ENCODE results near the gene MAPK8IP1. TPM values are rescaled to one million over a fixed set of nuclear protein-coding genes. Genes with fewer than 3 reads are reported as not detected.
A peak's percentile ranks its signal among the peaks of the same experiment; 100 is the strongest.

MAPK8IP1 gene
- total RNA-seq, 2 donors from 2014 or later: 0.65 to 0.93 TPM

DNA sequence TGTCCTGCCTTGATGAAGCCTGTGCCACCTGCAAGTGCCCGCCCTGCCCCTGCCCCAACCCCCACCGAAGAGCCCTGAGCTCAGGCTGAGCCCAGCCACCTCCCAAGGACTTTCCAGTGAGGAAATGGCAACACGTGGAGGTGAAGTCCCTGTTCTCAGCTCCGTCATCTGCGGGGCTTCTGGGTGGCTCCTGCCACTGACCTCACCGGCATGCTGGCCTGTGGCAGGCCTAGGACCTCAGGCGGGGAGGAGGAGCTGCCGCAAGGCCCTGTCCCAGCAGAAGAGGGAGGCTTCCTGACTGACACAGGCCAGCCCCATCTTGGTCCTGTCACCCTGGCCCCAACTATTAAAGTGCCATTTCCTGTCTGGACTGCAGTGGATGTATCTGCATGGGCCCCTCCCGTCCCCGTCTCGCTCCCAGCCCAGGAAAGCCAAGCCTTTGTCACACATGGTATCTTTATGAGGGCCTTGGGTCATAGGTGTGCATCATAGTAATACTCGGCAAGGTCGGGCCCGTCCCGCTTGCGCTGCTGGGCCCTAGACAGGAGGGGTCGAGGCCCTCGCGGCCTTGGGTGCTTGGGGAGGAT, 20.7 kb downstream of the MAPK8IP1 start:
- Mint-ChIP-seq H3K4me1 (no peaks in the 10 kb centered on the region), H3K27ac (no peak overlapping the region), H3K4me3 (no peak overlapping the region), H3K27me3 (no peaks in the 10 kb centered on the region), H3K36me3 (ENCODE audit: low read depth) (peaks cover 8% of the 10 kb centered on the region), H3K9me3 (no peaks in the 10 kb centered on the region)
- ATAC-seq (replicated peaks): peak; percentile 37

- H3K27ac Mint-ChIP-seq: peak within 1 kb of the TSS; percentile 36
- H3K4me3 Mint-ChIP-seq: no peak within 1 kb of the TSS
- no peaks in the 10 kb centered on the region for H3K27me3 Mint-ChIP-seq
- H3K4me1 Mint-ChIP-seq: no peaks in the 10 kb centered on the region
- H3K36me3 Mint-ChIP-seq (ENCODE audit: low read depth): peaks cover 16% of the 10 kb centered on the region
- no peak for ATAC-seq (replicated peaks)
- no peaks in the 10 kb centered on the region for H3K9me3 Mint-ChIP-seq
These were observed 21.6 kb downstream of the MAPK8IP1 start, which contains the start of gene FREY1 for GRCh38 chr11:45906965-45907611. Gene FREY1 (minus strand): TSS chr11:45907271. CDS start chr11:45907245, 26 bp downstream.

DNA sequence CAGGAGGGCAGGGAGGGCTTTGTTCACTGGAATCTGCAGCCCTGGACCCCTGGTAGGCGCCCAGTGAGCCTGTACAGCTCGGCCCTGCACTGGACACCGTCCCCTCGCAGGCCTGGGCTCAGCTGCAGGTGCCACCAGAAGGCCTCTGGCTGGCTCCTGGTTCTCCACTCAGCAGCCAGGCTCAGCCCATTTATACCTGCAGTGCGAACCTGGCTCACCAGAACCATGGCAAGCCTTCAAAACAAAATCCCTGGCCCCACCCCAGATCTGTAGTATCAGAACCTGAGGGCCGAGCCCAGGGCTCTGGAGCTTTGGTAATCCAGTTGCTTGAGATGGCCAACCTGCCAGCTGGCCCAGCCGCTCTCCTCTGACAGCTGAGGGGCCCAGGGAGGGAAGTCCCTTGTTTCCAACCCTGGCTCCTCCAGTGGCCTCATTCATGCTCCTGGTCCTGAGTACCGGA, 22.5 kb downstream of the MAPK8IP1 start:
- no peaks in the 10 kb centered on the region for H3K4me1 Mint-ChIP-seq
- peaks cover 17% of the 10 kb centered on the region for H3K36me3 Mint-ChIP-seq (ENCODE audit: low read depth)
- no peak for ATAC-seq (replicated peaks)
- no peak overlapping the region for H3K4me3 Mint-ChIP-seq
- no peak overlapping the region for H3K27ac Mint-ChIP-seq
- H3K9me3 Mint-ChIP-seq: no peaks in the 10 kb centered on the region
- no peaks in the 10 kb centered on the region for H3K27me3 Mint-ChIP-seq

DNA sequence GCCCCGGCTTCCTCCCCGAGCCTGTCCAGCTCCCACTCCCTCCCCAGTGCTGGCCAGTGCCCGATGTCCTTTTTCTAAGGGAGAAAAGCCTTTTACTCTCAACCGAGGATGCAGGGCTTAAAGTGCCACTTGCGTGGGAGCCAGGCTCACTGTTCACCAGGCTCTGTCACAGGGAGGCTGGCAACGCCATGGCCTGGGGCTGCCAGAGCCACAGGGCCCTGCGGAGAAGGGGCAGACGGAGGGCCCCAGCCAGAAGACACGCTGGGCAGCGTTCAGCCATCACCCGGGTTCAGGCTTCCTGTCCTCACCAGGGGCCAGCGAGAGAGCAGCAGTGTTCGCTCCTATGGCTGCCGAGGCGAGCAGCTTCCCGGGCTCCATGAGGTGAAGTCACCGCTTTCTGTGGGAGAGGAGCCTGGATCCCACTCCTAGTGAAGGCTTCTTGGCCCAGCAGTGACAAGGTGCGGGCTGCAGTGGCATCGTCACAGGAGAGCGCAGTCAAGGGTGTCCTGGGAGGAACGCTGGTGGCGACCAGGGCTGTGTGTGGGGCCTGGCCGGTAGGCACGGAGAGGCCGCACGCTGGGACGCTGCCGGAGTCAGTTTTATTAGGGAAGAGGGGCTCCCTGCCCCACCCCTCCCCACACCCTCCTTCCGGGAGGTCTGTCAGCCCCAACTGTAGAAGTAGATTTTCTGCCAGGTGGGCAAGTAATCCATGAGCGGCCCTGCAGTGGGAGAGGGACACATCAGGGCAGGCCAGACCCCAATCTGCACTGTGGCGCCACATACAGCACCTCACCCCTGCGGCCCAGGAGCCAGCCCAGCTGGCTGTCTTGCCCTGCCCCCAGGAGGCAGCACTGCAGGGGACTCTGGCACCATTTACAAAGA, 24.4 kb downstream of the MAPK8IP1 start:
- Mint-ChIP-seq H3K4me1 (no peaks in the 10 kb centered on the region), H3K36me3 (ENCODE audit: low read depth) (peaks cover 35% of the 10 kb centered on the region), H3K27ac (no peak overlapping the region), H3K4me3 (no peak overlapping the region), H3K9me3 (no peaks in the 10 kb centered on the region), H3K27me3 (no peaks in the 10 kb centered on the region)
- ATAC-seq (replicated peaks): no peak

GRCh38 chr11:45910623-45911022, 25.2 kb downstream of the MAPK8IP1 start:
- no peaks in the 10 kb centered on the region for H3K4me1 Mint-ChIP-seq
- no peak overlapping the region for H3K4me3 Mint-ChIP-seq
- H3K27ac Mint-ChIP-seq: no peak overlapping the region
- peaks cover 43% of the 10 kb centered on the region for H3K36me3 Mint-ChIP-seq (ENCODE audit: low read depth)
- no peak for ATAC-seq (replicated peaks)
- H3K9me3 Mint-ChIP-seq: no peaks in the 10 kb centered on the region
- H3K27me3 Mint-ChIP-seq: no peaks in the 10 kb centered on the region

DNA sequence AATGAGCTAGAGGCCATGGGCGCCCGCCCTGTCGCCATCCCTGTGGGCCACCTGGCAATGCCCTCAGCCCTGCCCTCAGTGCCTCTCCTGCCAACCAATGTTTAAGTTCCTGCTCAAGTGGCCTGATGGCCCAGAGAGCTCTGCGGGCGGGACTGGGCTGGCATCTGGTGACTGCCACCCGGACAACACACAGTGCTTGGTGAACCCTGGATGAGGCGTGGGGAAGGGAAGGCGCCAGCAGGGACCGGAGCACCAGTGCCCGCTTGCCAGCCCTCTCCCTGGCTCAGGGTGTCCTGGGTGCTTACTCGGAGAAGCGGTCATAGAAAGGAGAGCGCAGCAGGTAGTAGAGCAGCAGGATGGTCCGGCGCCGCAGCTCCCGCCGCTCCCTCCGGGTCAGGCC, 28.1 kb downstream of the MAPK8IP1 start:
- Mint-ChIP-seq H3K36me3 (ENCODE audit: low read depth) (peaks cover 60% of the 10 kb centered on the region), H3K4me3 (no peak overlapping the region), H3K27me3 (no peaks in the 10 kb centered on the region), H3K27ac (no peak overlapping the region), H3K4me1 (peaks cover 8% of the 10 kb centered on the region), H3K9me3 (no peaks in the 10 kb centered on the region)
- ATAC-seq (replicated peaks): no peak

GRCh38 chr11:45913942-45914635, 28.6 kb downstream of the MAPK8IP1 start:
- Mint-ChIP-seq H3K4me1 (peaks cover 10% of the 10 kb centered on the region), H3K27me3 (no peaks in the 10 kb centered on the region), H3K36me3 (ENCODE audit: low read depth) (peaks cover 60% of the 10 kb centered on the region), H3K9me3 (no peaks in the 10 kb centered on the region), H3K27ac (no peak overlapping the region), H3K4me3 (no peak overlapping the region)
- ATAC-seq (replicated peaks): no peak

- peak overlapping the region; percentile 98 for H3K4me3 Mint-ChIP-seq
- no peaks in the 10 kb centered on the region for H3K27me3 Mint-ChIP-seq
- ATAC-seq (replicated peaks): no peak
- H3K9me3 Mint-ChIP-seq: no peaks in the 10 kb centered on the region
- no peak overlapping the region for H3K27ac Mint-ChIP-seq
- H3K4me1 Mint-ChIP-seq: peaks cover 10% of the 10 kb centered on the region
- H3K36me3 Mint-ChIP-seq (ENCODE audit: low read depth): peaks cover 58% of the 10 kb centered on the region
These were observed 30.0 kb downstream of the MAPK8IP1 start for GRCh38 chr11:45915446-45915845.

GRCh38 chr11:45917286-45917622, 31.8 kb downstream of the MAPK8IP1 start:
- Mint-ChIP-seq H3K27ac (peak overlapping the region; percentile 94), H3K36me3 (ENCODE audit: low read depth) (peaks cover 44% of the 10 kb centered on the region), H3K27me3 (no peaks in the 10 kb centered on the region), H3K4me3 (peak overlapping the region; percentile 98), H3K4me1 (peaks cover 10% of the 10 kb centered on the region), H3K9me3 (no peaks in the 10 kb centered on the region)
- peak; percentile 0 for ATAC-seq (replicated peaks)

DNA sequence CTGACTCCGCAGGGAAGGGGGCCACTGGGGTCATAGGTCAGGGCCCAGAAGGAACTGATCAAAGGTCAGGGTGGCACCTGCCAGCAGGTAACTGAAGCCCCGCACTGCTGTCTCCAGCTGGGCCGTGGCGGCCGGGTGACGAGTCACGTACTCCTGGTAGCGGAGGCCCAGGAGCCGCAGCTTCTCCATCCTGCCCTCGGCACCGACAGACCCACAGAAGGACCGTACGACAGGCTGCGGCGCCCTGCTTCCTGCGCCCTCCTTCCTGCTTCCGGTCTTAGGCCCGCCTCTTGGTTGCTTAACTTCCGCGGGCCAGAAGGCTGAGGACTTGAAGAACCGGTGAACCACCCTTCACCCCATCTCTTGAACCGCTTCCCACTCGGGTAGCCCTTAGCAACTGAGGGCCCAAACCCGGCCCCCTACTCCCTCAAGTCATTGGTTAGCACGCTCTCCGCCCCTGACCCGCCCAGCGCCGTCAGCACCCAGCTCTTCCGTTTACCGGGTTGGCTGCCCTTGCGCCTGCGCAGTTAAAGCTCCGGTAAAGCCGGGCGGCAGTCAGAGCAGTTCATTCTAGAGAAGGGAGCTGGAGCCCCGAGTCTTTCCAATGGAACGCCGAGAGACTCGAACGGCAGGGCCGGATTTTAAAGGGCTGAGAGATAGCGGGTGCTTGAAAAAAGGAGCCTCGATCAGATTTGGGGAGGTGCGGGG, 32.3 kb downstream of the MAPK8IP1 start, which contains the start of gene PEX16:
Gene PEX16 (minus strand): TSS at position 255 of the 708 bp plus-strand sequence. CDS start 66 bp downstream, at position 189.
- ATAC-seq (replicated peaks): peak; percentile 92
- H3K4me3 Mint-ChIP-seq: peak within 1 kb of the TSS; percentile 98
- H3K36me3 Mint-ChIP-seq (ENCODE audit: low read depth): peaks cover 44% of the 10 kb centered on the region
- no peaks in the 10 kb centered on the region for H3K9me3 Mint-ChIP-seq
- H3K4me1 Mint-ChIP-seq: peaks cover 10% of the 10 kb centered on the region
- H3K27me3 Mint-ChIP-seq: no peaks in the 10 kb centered on the region
- peak within 1 kb of the TSS; percentile 94 for H3K27ac Mint-ChIP-seq

DNA sequence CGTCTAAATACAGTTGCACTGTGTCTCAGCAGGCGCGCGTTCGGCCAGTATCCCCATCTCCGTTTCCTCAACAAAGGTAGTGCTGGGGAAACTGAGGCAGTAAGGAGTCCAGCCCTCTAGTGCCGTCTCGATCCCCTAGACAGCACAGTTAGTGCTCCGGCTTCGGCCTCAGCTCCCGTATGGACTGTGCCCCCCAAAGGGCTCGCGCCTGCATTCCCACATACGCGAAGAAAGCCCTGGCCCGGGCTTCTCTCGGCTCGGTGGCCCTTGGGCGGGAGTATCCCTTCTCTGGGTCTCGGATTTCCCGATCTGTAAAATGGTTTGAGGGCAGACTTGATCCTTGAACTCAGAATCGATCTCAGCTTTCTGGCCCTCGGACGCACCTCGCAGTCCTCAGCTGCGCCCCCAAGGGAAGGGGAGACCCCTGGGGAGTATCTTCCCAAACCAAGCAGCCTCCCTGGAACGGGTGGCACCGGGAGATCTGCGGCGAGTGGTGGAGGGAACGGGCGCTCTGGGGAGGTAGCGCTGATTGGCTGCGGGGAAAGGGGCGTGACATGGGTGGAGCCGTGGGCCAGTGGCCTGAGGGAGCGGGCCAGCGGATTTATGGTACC, 33.0 kb downstream of the MAPK8IP1 start:
- peaks cover 10% of the 10 kb centered on the region for H3K4me1 Mint-ChIP-seq

DNA sequence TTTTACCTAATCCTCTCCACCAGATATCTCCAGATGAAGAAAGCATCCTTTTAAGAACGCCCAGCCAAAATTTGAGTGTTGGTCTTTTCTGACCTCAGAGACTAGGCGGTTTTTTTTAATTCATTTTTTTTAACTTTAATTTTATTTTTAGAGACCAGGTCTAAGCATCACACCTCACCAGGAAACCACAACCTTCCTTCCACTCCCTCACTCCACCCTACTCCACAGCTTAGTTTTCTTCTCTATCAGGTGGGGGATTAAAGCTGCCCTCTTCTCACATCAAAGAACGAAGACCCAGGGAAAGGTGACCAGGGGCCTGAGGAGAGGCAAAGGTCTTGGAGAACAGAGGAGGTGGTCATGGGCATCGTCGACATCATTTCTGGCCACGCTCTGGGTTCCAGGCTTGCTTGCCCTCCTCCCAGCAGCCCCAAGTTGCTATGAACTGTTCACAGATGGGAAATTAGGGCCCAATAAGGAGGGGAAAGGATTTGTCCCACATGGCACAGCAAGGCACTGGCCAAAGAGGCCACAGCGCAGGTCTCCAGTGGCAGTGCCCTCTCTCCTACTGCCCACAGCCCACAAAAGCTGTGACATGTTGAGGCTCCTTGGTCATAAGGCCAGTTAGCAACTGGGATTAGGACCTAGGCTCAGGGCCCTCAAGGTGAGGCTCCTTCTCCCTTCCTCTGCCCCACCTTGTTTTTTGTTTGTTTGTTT, 33.7 kb downstream of the MAPK8IP1 start:
- peaks cover 32% of the 10 kb centered on the region for H3K36me3 Mint-ChIP-seq (ENCODE audit: low read depth)
- peaks cover 10% of the 10 kb centered on the region for H3K4me1 Mint-ChIP-seq
- no peak for ATAC-seq (replicated peaks)
- no peaks in the 10 kb centered on the region for H3K9me3 Mint-ChIP-seq
- H3K4me3 Mint-ChIP-seq: peak overlapping the region; percentile 98
- no peaks in the 10 kb centered on the region for H3K27me3 Mint-ChIP-seq
- H3K27ac Mint-ChIP-seq: peak overlapping the region; percentile 94

More for the DNA sequence above, 33.0 kb downstream of the MAPK8IP1 start:
- no peaks in the 10 kb centered on the region for H3K27me3 Mint-ChIP-seq
- ATAC-seq (replicated peaks): peak; percentile 56
- peak overlapping the region; percentile 98 for H3K4me3 Mint-ChIP-seq
- peak overlapping the region; percentile 94 for H3K27ac Mint-ChIP-seq
- H3K9me3 Mint-ChIP-seq: no peaks in the 10 kb centered on the region
- peaks cover 38% of the 10 kb centered on the region for H3K36me3 Mint-ChIP-seq (ENCODE audit: low read depth)

Data from activated T-helper 17 cell treated with anti-CD3 and anti-CD28 coated beads, Interleukin-2, amount 50 U/mL, for 72 hours (primary cell).